K562 (cell line): ENCODE data around the gene IL31. TPM values are rescaled to one million over a fixed set of nuclear protein-coding genes. Genes with fewer than 3 reads are reported as not detected.

Experiments
- ATAC-seq: fragments of 200-7000 bp; cut with Tn5 transposase; 3 replicates; pipeline ENCODE4 v1.9.1; 2020; ENCODE audit warnings: moderate library complexity
- BruUV-seq: library from RNA; stranded (reverse); fragments of 400-500 nt; replicated peaks from 2 replicates; lab custom pipeline; 2021; lab: Mats Ljungman, UMichigan
- CTCF ChIA-PET: fragments of 300-600 bp; formaldehyde crosslinking; extraction: SDS; loops from one replicate; lab custom pipeline; 2021; ENCODE audit warnings: low intra/inter-chr PET ratio; lab: Yijun Ruan, JAX
- POLR2A ChIA-PET: fragments of 300-600, 350-650 bp; sonication (Branson Sonifier 250); formaldehyde crosslinking; extraction: SDS; loops from one replicate; lab custom pipeline; 2021; ENCODE audit warnings: antibody characterized with exemption, inconsistent platforms; lab: Yijun Ruan, JAX
- DNase-seq, 4 experiments: peaks; one replicate each; pipeline versions ENCODE4 v3.0.0 to v3.0.0-alpha.2; 2011 to 2018; ENCODE audit warnings: low spot score in 3 of 4, mixed read lengths in 3 of 4; ENCODE audit errors: extremely low read depth in 1 of 4
- FAIRE-seq: peaks from 2 replicates; lab custom pipeline; 2011; peaks lifted over from hg19 to GRCh38; lab: Jason Lieb, UNC
- H2AFZ ChIP-seq: 2 replicates; pipeline ENCODE4 v1.6.0; 2011; ENCODE audit warnings: low read depth, low read length, control low read depth, inconsistent platforms
- H3K27ac ChIP-seq: fragments of 200-600 bp; 3 replicates; pipeline ENCODE4 v1.8.0; 2011; ENCODE audit warnings: low read depth, mild to moderate bottlenecking, control low read depth, inconsistent platforms, low read length, moderate library complexity, mixed read lengths; ENCODE audit errors: extremely low read depth
- H3K27me3 ChIP-seq, 2 experiments: fragments of 300-600 bp in 1 of 2; 2 replicates in 1 of 2; 3 replicates in 1 of 2; pipeline versions ENCODE4 v1.6.0 to v1.8.0; 2011; ENCODE audit warnings: inconsistent platforms in 2 of 2, low read length in 2 of 2, mild to moderate bottlenecking in 1 of 2, mixed read lengths in 1 of 2, moderate library complexity in 1 of 2; ENCODE audit not compliant: control insufficient read depth in 2 of 2, insufficient read depth in 2 of 2
- H3K36me3 ChIP-seq: fragments of 300-600 bp; 3 replicates; pipeline ENCODE4 v1.8.0; 2011; ENCODE audit warnings: mild to moderate bottlenecking, low read length, inconsistent platforms; ENCODE audit not compliant: control insufficient read depth, insufficient read depth
- H3K4me1 ChIP-seq, 2 experiments: fragments of 200-600 bp in 1 of 2; replicated peaks in 1 of 2; 2 replicates in 1 of 2; 3 replicates in 1 of 2; pipeline versions ENCODE4 v1.5.1 to v1.8.0; 2011; ENCODE audit warnings: inconsistent platforms in 2 of 2, low read length in 2 of 2, mild to moderate bottlenecking in 1 of 2, mixed read lengths in 1 of 2, moderate library complexity in 1 of 2; ENCODE audit not compliant: control insufficient read depth in 2 of 2, insufficient read depth in 2 of 2
- H3K4me2 ChIP-seq: 2 replicates; pipeline ENCODE4 v1.6.1; 2011; ENCODE audit warnings: low read length, control low read depth, inconsistent platforms, mixed read lengths; ENCODE audit not compliant: insufficient read depth
- H3K4me3 ChIP-seq: fragments of 200-600 bp; sonication (generic), shearing (Covaris generic); 2 replicates; pipeline ENCODE4 v1.5.1; 2016; ENCODE audit warnings: control low read depth, inconsistent platforms
- H3K79me2 ChIP-seq: fragments of 200-600 bp; 3 replicates; pipeline ENCODE4 v1.8.0; 2011; ENCODE audit warnings: low read length, inconsistent platforms; ENCODE audit not compliant: control insufficient read depth, insufficient read depth
- H3K9ac ChIP-seq, 2 experiments: 2 replicates each; pipeline versions ENCODE4 v1.6.0 to v1.6.1; 2011; ENCODE audit warnings: low read depth in 2 of 2, low read length in 2 of 2, control low read depth in 1 of 2, inconsistent platforms in 1 of 2, mild to moderate bottlenecking in 1 of 2, mixed read lengths in 1 of 2; ENCODE audit not compliant: insufficient read depth in 1 of 2
- H3K9me1 ChIP-seq: one replicate; pipeline ENCODE4 v1.6.0; 2011; ENCODE audit warnings: inconsistent platforms, mild to moderate bottlenecking, low read length, moderate library complexity; ENCODE audit not compliant: control insufficient read depth, insufficient read depth
- H3K9me3 ChIP-seq: replicated peaks from 2 replicates; pipeline ENCODE4 v1.5.1; 2011; ENCODE audit warnings: low read depth, low read length, inconsistent platforms; ENCODE audit not compliant: control insufficient read depth, insufficient read depth
- H4K20me1 ChIP-seq: replicated peaks from 2 replicates; pipeline ENCODE4 v1.6.1; 2011; ENCODE audit warnings: low read length, inconsistent platforms, mixed read lengths; ENCODE audit not compliant: control insufficient read depth, insufficient read depth
- CBFA2T2 ChIP-seq: fragments of 450-650 bp; conservative IDR thresholded peaks from 2 replicates; pipeline ENCODE4 v1.6.1; 2017; ENCODE audit warnings: mild to moderate bottlenecking
- DMBX1 ChIP-seq: fragments of 250-450 bp; sonication (Bioruptor Pico); IDR thresholded peaks from 2 replicates; pipeline ENCODE4 v1.8.0; 2022; ENCODE audit warnings: inconsistent platforms, mild to moderate bottlenecking, moderate library complexity, borderline replicate concordance
- EHMT2 ChIP-seq: fragments of 450-650 bp; IDR thresholded peaks from 2 replicates; pipeline ENCODE4 v1.6.1; 2018; ENCODE audit warnings: antibody characterized with exemption
- HNRNPLL ChIP-seq: fragments of 200-400 bp; formaldehyde crosslinking; IDR thresholded peaks from 2 replicates; pipeline ENCODE4 v1.6.1; 2017; ENCODE audit warnings: low read length, low read depth, mild to moderate bottlenecking; ENCODE audit not compliant: poor library complexity, severe bottlenecking
- NBN ChIP-seq: fragments of 450-650 bp; IDR thresholded peaks from 2 replicates; pipeline ENCODE4 v1.6.1; 2016; ENCODE audit warnings: low read depth, mild to moderate bottlenecking
- NFE2 ChIP-seq: IDR thresholded peaks from 2 replicates; pipeline ENCODE4 v1.6.1; 2014; ENCODE audit warnings: antibody characterized with exemption, low read depth
- PHF21A ChIP-seq: fragments of 450-650 bp; IDR thresholded peaks from 2 replicates; pipeline ENCODE4 v1.6.1; 2017; ENCODE audit warnings: low read depth, borderline replicate concordance
- POLR3G ChIP-seq: IDR thresholded peaks from 2 replicates; pipeline ENCODE4 v1.6.1; 2011; ENCODE audit not compliant: insufficient read length, insufficient replicate concordance; ENCODE audit errors: extremely low read depth
- RBM17 ChIP-seq: fragments of 200-400 bp; formaldehyde crosslinking; IDR thresholded peaks from 2 replicates; pipeline ENCODE4 v1.6.1; 2017; ENCODE audit warnings: low read depth, mild to moderate bottlenecking, low read length, borderline replicate concordance
- SMAD1 ChIP-seq: fragments of 150-350 bp; IDR thresholded peaks from 2 replicates; pipeline ENCODE4 v1.6.1; 2014; ENCODE audit warnings: low read length, low read depth; ENCODE audit not compliant: partially characterized antibody
- TBP ChIP-seq: optimal IDR thresholded peaks from 2 replicates; pipeline ENCODE3; 2011; ENCODE audit warnings: low read depth, low read length, improper control_type of control experiment
- ZFP36 ChIP-seq: fragments of 150-350 bp; IDR thresholded peaks from 2 replicates; pipeline ENCODE4 v1.6.1; 2018; ENCODE audit warnings: low read length, low read depth; ENCODE audit not compliant: partially characterized antibody
- ZNF232 ChIP-seq: sonication (generic); formaldehyde crosslinking; IDR thresholded peaks from 2 replicates; pipeline ENCODE4 v1.8.0; 2022; ENCODE audit warnings: mild to moderate bottlenecking, missing genetic modification reagents
- ZNF311 ChIP-seq: fragments of 250-450 bp; sonication (Bioruptor Pico); IDR thresholded peaks from 2 replicates; pipeline ENCODE4 v1.4.0; 2020; ENCODE audit warnings: mild to moderate bottlenecking, moderate library complexity
- WGBS: fragments of 100-300 bp; shearing (Covaris generic); methylation state at CpG from one replicate; pipeline ENCODE4 v1.1.6; 2016; ENCODE audit warnings: low coverage, mixed read lengths; ENCODE audit not compliant: insufficient coverage; ENCODE audit errors: missing lambda C conversion rate; 5-methylcytosine and 5-hydroxymethylcytosine counted together
- in situ Hi-C: fragments of 300-500 bp; cut with MboI; formaldehyde crosslinking; loops from 4 replicates; pipeline ENCODE4 v1.15.0; 2018; ENCODE audit warnings: inconsistent platforms, mixed read lengths
- intact Hi-C: fragments of 100-400 bp; cut with micrococcal nuclease; formaldehyde crosslinking; loops from 2 replicates; pipeline ENCODE4 v1.14.2; 2022
- polyA plus RNA-seq, 8 experiments: library from polyadenylated mRNA; depleted of rRNA in 4 of 8; stranded (reverse) in 5 of 8; unstranded in 3 of 8; fragments of >200 nt; fragmentation: Nextera tagmentation in 2 of 8; fragmentation: Illumina TruSeq in 1 of 8; extraction: Ambion mirVana in 2 of 8; extraction: Trizol in 1 of 8; gene quantifications; 2 replicates each; pipeline versions ENCODE4 v1.2.1 to v1.2.3, GENCODE V29; 2011 to 2014; ENCODE audit warnings: inconsistent platforms in 1 of 8, missing spikeins in 1 of 8
- total RNA-seq, 7 experiments: library from RNA; depleted of rRNA in 6 of 7; stranded (reverse); fragments of >200 nt in 6 of 7; fragmentation: Illumina TruSeq in 2 of 7; extraction: Trizol in 2 of 7; gene quantifications; 2 replicates each; pipeline versions ENCODE4 v1.2.1 to v1.2.3, GENCODE V29; 2011 to 2021; ENCODE audit warnings: low replicate concordance in 1 of 7
- TF ChIP-seq, protein P1 (sequence below): fragments of 250-450 bp; sonication (Bioruptor Pico); IDR thresholded peaks from 2 replicates; pipeline ENCODE4 v1.8.0; 2022; ENCODE audit warnings: inconsistent platforms
- TF ChIP-seq, protein P2 (sequence below): fragments of 250-450 bp; sonication (Bioruptor Pico); IDR thresholded peaks from 2 replicates; pipeline ENCODE4 v1.8.0; 2021; ENCODE audit warnings: mild to moderate bottlenecking, moderate library complexity

The IL31 gene
- total and polyA plus RNA-seq, 9 of the 15 experiments (the other 6 are each of a cell fraction or from before 2014, with no cell fraction given): not detected

- H3K4me3 ChIP-seq: no peak overlapping the region
- H3K9me3 ChIP-seq: no peaks in the 10 kb centered on the region
- no peak for ATAC-seq
- no peak overlapping the region for H3K27ac ChIP-seq
- no peak overlapping the region for H3K4me2 ChIP-seq
- 87% methylated on average over 7 of the region's 14 CpGs for WGBS
- H3K36me3 ChIP-seq: peaks cover 53% of the 10 kb centered on the region; the same call in 2 of the 3 replicates
- H3K9ac ChIP-seq: no peak overlapping the region; a peak in 1 of 4 replicates
- peaks cover 75% of the 10 kb centered on the region for H3K79me2 ChIP-seq
- H2AFZ ChIP-seq: no peak overlapping the region
- H3K4me1 ChIP-seq: peaks cover 9 to 21% of the 10 kb centered on the region in 2 experiments; a peak in 4 of 5 replicates
- intact Hi-C loops: no loop called here
- DNase-seq: no peak
- TF ChIP-seq RBM17 (no peak), NFE2 (no peak), POLR3G (no peak), NBN (no peak), SMAD1 (no peak), DMBX1 (no peak), ZNF311 (no peak), PHF21A (no peak), TBP (no peak), HNRNPLL (no peak), CBFA2T2 (no peak), EHMT2 (no peak), ZFP36 (no peak), ZNF232 (CRISPR knock-in tag) (no peak)
- TF ChIP-seq, protein P1, sequence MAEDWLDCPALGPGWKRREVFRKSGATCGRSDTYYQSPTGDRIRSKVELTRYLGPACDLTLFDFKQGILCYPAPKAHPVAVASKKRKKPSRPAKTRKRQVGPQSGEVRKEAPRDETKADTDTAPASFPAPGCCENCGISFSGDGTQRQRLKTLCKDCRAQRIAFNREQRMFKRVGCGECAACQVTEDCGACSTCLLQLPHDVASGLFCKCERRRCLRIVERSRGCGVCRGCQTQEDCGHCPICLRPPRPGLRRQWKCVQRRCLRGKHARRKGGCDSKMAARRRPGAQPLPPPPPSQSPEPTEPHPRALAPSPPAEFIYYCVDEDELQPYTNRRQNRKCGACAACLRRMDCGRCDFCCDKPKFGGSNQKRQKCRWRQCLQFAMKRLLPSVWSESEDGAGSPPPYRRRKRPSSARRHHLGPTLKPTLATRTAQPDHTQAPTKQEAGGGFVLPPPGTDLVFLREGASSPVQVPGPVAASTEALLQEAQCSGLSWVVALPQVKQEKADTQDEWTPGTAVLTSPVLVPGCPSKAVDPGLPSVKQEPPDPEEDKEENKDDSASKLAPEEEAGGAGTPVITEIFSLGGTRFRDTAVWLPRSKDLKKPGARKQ (CRISPR knock-in tag): no peak
- TF ChIP-seq, protein P2, sequence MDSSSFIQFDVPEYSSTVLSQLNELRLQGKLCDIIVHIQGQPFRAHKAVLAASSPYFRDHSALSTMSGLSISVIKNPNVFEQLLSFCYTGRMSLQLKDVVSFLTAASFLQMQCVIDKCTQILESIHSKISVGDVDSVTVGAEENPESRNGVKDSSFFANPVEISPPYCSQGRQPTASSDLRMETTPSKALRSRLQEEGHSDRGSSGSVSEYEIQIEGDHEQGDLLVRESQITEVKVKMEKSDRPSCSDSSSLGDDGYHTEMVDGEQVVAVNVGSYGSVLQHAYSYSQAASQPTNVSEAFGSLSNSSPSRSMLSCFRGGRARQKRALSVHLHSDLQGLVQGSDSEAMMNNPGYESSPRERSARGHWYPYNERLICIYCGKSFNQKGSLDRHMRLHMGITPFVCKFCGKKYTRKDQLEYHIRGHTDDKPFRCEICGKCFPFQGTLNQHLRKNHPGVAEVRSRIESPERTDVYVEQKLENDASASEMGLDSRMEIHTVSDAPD: no peak
- in situ Hi-C loops: loop anchor here (5.0 kb wide), 1 partner anchor 67 kb away; no protein-coding TSS in a partner anchor
- no peak for FAIRE-seq
- POLR2A ChIA-PET: interaction anchor here (0.9 kb wide), 2 partner anchors 26 to 61 kb away, joined by 3 to 4 read pairs; no protein-coding TSS in a partner anchor
- CTCF ChIA-PET: interaction anchor here (4.1 kb wide), 1 partner anchor 70 kb away, joined by 76 read pairs; no protein-coding TSS in a partner anchor
- peaks cover 45% of the 10 kb centered on the region for H4K20me1 ChIP-seq
- H3K27me3 ChIP-seq: no peaks in the 10 kb centered on the region
- BruUV-seq: no TSS peak
- H3K9me1 ChIP-seq: peaks cover 17% of the 10 kb centered on the region
Observed at GRCh38 chr12:122124370-122124769, 49.7 kb downstream of the IL31 start.
